RWPE1 (cell line): ENCODE results near the gene PSPH.
"Not testable (repeated sequence)": the region's sequence is repeated elsewhere in the genome, so short reads cannot be mapped to it uniquely, and the experiment has no call there.

Experiments used
- CTCF ChIA-PET: fragments of 350-600 bp; sonication (Branson Sonifier 250); formaldehyde crosslinking; extraction: SDS; loops from one replicate; lab custom pipeline; 2021; lab: Yijun Ruan, JAX
- POLR2A ChIA-PET: fragments of 400-600 bp; formaldehyde crosslinking; extraction: SDS; loops from one replicate; lab custom pipeline; 2020; ENCODE audit warnings: antibody characterized with exemption; ENCODE audit not compliant: low non-redundant PET; lab: Yijun Ruan, JAX
- DNase-seq: peaks from one replicate; pipeline ENCODE4 v3.0.0; 2012; ENCODE audit warnings: low spot score
- H3K27ac ChIP-seq: fragments of 450-650 bp; 2 replicates; pipeline ENCODE4 v1.5.1; 2017
- TF ChIP-seq, protein P1 (sequence below): fragments of 450-650 bp; conservative IDR thresholded peaks from 2 replicates; pipeline ENCODE4 v1.5.1; 2017; ENCODE audit warnings: low read depth, mild to moderate bottlenecking

PSPH gene

GRCh38 chr7:56063500-56063881 lies 12.2 kb upstream of the PSPH start:
- CTCF ChIA-PET, result no interaction called here
- TF ChIP-seq, protein P1, sequence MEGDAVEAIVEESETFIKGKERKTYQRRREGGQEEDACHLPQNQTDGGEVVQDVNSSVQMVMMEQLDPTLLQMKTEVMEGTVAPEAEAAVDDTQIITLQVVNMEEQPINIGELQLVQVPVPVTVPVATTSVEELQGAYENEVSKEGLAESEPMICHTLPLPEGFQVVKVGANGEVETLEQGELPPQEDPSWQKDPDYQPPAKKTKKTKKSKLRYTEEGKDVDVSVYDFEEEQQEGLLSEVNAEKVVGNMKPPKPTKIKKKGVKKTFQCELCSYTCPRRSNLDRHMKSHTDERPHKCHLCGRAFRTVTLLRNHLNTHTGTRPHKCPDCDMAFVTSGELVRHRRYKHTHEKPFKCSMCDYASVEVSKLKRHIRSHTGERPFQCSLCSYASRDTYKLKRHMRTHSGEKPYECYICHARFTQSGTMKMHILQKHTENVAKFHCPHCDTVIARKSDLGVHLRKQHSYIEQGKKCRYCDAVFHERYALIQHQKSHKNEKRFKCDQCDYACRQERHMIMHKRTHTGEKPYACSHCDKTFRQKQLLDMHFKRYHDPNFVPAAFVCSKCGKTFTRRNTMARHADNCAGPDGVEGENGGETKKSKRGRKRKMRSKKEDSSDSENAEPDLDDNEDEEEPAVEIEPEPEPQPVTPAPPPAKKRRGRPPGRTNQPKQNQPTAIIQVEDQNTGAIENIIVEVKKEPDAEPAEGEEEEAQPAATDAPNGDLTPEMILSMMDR, result no peak
- DNase-seq, result no peak
- POLR2A ChIA-PET, result no interaction called here
- peak overlapping the region; percentile 92 for H3K27ac ChIP-seq

GRCh38 chr7:56062382-56062781 lies 11.1 kb upstream of the PSPH start:
- TF ChIP-seq, protein P1, result no peak
- POLR2A ChIA-PET, result interaction anchor here (0.7 kb wide), 1 partner anchor 11 kb away, joined by 3 read pairs; the partner anchor contains the start of genes CCT6A and PSPH
- CTCF ChIA-PET, result interaction anchor here (0.6 kb wide), 1 partner anchor 8 kb away, joined by 3 read pairs; no protein-coding TSS in a partner anchor
- H3K27ac ChIP-seq, result no peak overlapping the region
- no peak for DNase-seq

- POLR2A ChIA-PET, result interaction anchor here (0.5 kb wide), 1 partner anchor 48 kb away, joined by 6 read pairs; no protein-coding TSS in a partner anchor
- H3K27ac ChIP-seq, result no peak overlapping the region
Measured at GRCh38 chr7:56053993-56054392, 2.7 kb upstream of the PSPH start.

DNA sequence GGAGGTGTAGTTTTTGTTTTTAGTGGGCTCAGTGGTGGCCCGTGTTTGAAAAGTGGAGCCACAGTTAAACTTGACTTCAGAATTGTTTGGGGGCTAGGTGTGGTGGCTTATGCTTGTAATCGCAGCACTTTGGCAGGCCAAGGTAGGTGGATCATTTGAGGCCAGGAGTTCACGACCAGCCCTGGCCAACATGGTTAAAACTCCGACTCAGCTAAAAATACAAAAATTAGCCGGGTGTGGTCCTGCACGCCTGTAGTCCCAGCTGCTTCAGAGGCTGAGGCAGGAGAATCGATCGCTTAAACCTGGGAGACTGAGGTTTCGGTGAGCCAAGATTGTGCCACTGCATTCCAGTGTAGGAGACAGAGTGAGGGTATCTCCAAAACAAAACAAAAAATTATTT lies 2.1 kb upstream of the PSPH start:
- CTCF ChIA-PET, result interaction anchor here (0.7 kb wide), 1 partner anchor 21 kb away, joined by 3 read pairs; no protein-coding TSS in a partner anchor
- POLR2A ChIA-PET, result interaction anchor here (0.5 kb wide), 1 partner anchor 47 kb away, joined by 6 read pairs; no protein-coding TSS in a partner anchor
- TF ChIP-seq, protein P1, result no peak
- DNase-seq, result no peak
- peak overlapping the region; percentile 47 for H3K27ac ChIP-seq

More at GRCh38 chr7:56053993-56054392, 2.7 kb upstream of the PSPH start:
- no peak for DNase-seq
- CTCF ChIA-PET, result interaction anchor here (0.6 kb wide), 1 partner anchor 9 kb away, joined by 3 read pairs; no protein-coding TSS in a partner anchor
- TF ChIP-seq, protein P1, result no peak

- DNase-seq, result no peak
- TF ChIP-seq, protein P1, result no peak
- peak overlapping the region; percentile 89 for H3K27ac ChIP-seq
- ChIA-PET POLR2A (interaction anchor here (0.9 to 2.2 kb wide), 5 partner anchors 14 to 68 kb away, joined by 3 to 7 read pairs (median 5); no protein-coding TSS in a partner anchor), CTCF (interaction anchor here (0.6 kb wide), 1 partner anchor 14 kb away, joined by 5 read pairs; no protein-coding TSS in a partner anchor)
Measured at GRCh38 chr7:56051053-56051338, 248 bp downstream of the PSPH start.

DNA sequence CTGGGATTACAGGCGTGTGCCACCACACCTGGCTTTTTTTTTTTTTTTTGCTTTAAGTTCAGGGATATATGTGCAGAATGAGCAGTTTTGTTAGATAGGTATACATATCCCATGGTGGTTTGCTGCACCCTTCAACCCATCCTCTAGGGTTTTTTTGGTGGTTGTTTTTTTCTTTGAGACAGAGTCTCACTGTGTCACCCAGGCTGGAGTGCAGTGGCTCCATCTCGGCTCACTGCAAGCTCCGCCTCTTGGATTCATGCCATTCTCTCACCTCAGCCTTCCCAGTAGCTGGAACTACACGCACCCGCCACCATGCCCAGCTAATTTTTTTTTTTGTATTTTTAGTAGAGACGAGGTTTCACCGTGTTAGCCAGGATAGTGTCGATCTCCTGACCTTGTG lies 2.5 kb downstream of the PSPH start:
- peak overlapping the region; percentile 89 for H3K27ac ChIP-seq
- DNase-seq, CTCF ChIA-PET: not testable (repeated sequence)
- POLR2A ChIA-PET, result interaction anchor here (0.6 kb wide), 1 partner anchor 31 kb away, joined by 5 read pairs; no protein-coding TSS in a partner anchor

DNA sequence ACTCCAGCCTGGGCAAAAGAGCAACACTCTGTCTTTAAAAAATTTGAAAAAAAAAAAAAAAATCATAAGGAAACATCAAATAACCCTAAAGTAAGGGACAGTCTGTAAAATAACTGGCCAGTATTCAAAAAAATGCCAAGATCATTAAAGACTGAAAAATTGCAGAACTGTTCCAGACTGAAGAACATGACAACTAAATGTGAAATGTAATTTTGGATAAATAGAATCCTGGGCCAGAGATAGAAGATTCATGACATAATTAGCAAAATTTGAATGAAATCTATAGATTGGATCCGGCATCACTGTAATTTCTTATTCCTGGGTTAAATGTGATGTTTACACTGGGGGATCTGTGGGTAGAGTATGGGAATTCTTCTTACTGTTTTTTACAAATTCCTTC lies 3.0 kb downstream of the PSPH start:
- no peak for DNase-seq
- peak overlapping the region; percentile 89 for H3K27ac ChIP-seq
- TF ChIP-seq, protein P1, result no peak
- CTCF ChIA-PET, result no interaction called here
- POLR2A ChIA-PET, result interaction anchor here (0.6 to 0.7 kb wide), 2 partner anchors 17 to 31 kb away, joined by 5 to 6 read pairs; no protein-coding TSS in a partner anchor

DNA sequence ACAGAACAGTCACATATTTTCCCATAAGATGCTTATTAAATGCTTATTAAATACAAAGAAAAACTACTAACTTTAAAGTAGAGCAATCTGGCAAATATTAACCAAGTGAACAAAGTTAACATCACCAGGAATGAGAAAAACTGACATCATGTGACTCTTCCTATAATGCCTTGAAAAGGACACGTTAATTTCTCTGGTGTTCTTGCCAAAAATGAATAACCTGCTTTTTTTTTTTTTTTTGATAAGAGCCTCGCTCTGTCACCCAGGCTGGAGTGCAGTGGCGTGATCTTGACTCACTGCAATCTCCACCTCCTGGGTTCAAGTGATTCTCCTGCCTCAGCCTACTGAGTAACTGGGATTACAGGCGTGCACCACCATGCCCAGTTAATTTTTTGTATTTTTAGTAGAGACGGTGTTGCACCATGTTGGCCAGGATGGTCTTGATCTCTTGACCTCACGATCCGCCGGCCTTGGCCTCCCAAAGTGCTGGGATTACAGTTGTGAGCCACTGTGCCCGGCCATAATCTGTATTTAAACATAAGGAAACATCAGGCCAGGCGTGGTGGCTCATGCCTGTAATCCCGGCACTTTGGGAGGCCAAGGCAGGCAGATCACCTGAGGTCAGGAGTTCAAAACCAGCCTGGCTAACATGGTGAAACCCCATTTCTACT lies 3.7 kb downstream of the PSPH start:
- H3K27ac ChIP-seq, result peak overlapping the region; percentile 77
- POLR2A ChIA-PET, result interaction anchor here (0.7 kb wide), 1 partner anchor 17 kb away, joined by 6 read pairs; no protein-coding TSS in a partner anchor
- CTCF ChIA-PET, result not testable (repeated sequence)

More for the DNA sequence above, 3.7 kb downstream of the PSPH start:
- DNase-seq, result not testable (repeated sequence)
